Left ventricle myocardium inferior (tissue), 1 donor: ENCODE measurements around the gene NDOR1. TPM values are rescaled to one million over a fixed set of nuclear protein-coding genes. Genes with fewer than 3 reads are reported as not detected.

Experiments used
- DNase-seq: peaks from one replicate; pipeline ENCODE4 v3.0.0-alpha.2; 2020
- H3K27ac ChIP-seq: fragments of 200-600 bp; replicated peaks from 2 replicates; pipeline ENCODE4 v1.8.0; 2021
- H3K27me3 ChIP-seq: fragments of 200-600 bp; 2 replicates; pipeline ENCODE4 v1.8.0; 2021; ENCODE audit warnings: low read depth
- H3K36me3 ChIP-seq: fragments of 200-600 bp; 2 replicates; pipeline ENCODE4 v1.8.0; 2021
- H3K4me1 ChIP-seq: fragments of 200-600 bp; 2 replicates; pipeline ENCODE4 v1.8.0; 2021
- H3K4me3 ChIP-seq: fragments of 200-600 bp; 2 replicates; pipeline ENCODE4 v1.8.0; 2021; ENCODE audit warnings: mild to moderate bottlenecking, moderate library complexity
- H3K9me3 ChIP-seq: fragments of 200-600 bp; replicated peaks from 2 replicates; pipeline ENCODE4 v1.8.0; 2021
- CTCF ChIP-seq: fragments of 200-600 bp; IDR thresholded peaks from 2 replicates; pipeline ENCODE4 v1.8.0; 2021; ENCODE audit warnings: antibody characterized with exemption, mild to moderate bottlenecking, borderline replicate concordance
- intact Hi-C: fragments of 100-400 bp; cut with micrococcal nuclease; formaldehyde crosslinking; loops from one replicate; pipeline ENCODE4 v1.11.0; 2022
- microRNA-seq: library from miRNA; unstranded; fragments of <30 nt; microRNA quantifications from one replicate; pipeline ENCODE4 v1.2.0, GENCODE V29; 2020
- total RNA-seq: library from RNA; stranded (reverse); fragmentation: NEBNext Ultra II Directional; extraction: Animal tissue kit (Norgen Biotek cat#: 25700); gene quantifications from one replicate; pipeline ENCODE4 v1.2.1, GENCODE V29; 2021
- donor health status: DM: no; HTN: yes; CAD: no; lungs with severe emphysema.

The NDOR1 gene
- total RNA-seq, 1 donor from 2014 or later = 6.5 TPM

DNA sequence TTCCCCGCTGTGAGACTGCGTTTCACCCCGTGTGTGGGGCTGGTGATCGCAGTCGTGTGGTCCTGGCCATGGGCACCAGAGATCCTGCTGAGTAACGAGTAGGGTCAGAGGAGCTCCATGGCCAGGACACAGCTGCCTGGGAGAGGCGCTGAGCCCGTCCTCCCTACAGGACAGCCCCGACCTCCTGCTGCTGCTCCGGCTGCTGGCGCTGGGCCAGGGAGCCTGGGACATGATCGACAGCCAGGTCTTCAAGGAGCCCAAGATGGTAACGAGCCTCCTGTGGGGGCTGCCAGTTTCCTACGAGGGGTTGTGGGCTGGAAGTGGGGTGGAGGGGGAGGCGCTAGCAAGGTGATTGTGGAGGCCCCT lies 60.6 kb downstream of the NDOR1 start:
- no peak for TF ChIP-seq CTCF
- peaks cover 62% of the 10 kb centered on the region for H3K4me1 ChIP-seq
- no peaks in the 10 kb centered on the region for H3K9me3 ChIP-seq
- H3K36me3 ChIP-seq = peaks cover 62% of the 10 kb centered on the region
- no peak overlapping the region for H3K4me3 ChIP-seq
- no peaks in the 10 kb centered on the region for H3K27me3 ChIP-seq
- no peak overlapping the region for H3K27ac ChIP-seq
- intact Hi-C loops = no loop called here
- no peak for DNase-seq

Small RNAs within 50 kb of the gene (microRNA-seq; reads per million reads assigned to microRNA genes)
- gene MIR3621 = not detected

Other genes with a start within 250 kb of the NDOR1 start
- 3,579 TPM for gene PTGDS, start 228.2 kb upstream of the NDOR1 start, total RNA-seq
- gene LCNL1, start 222.7 kb upstream of the NDOR1 start, total RNA-seq = 11.7 TPM
- 19.8 TPM for gene PAXX, start 213.3 kb upstream of the NDOR1 start, total RNA-seq
- 1.6 TPM for gene CLIC3, start 209.1 kb upstream of the NDOR1 start, total RNA-seq
- gene ABCA2, start 177.5 kb upstream of the NDOR1 start, total RNA-seq = 29.9 TPM
- gene FUT7, start 173.6 kb upstream of the NDOR1 start, total RNA-seq = not detected
- 63.9 TPM for gene NPDC1, start 159.5 kb upstream of the NDOR1 start, total RNA-seq
- 1.5 TPM for gene ENTPD2, start 151.6 kb upstream of the NDOR1 start, total RNA-seq
- gene SAPCD2, start 135.1 kb upstream of the NDOR1 start, total RNA-seq = 0.25 TPM
- gene UAP1L1, start 128.2 kb upstream of the NDOR1 start, total RNA-seq = 11.5 TPM
- 20.6 TPM for gene MAN1B1, start 118.7 kb upstream of the NDOR1 start, total RNA-seq
- 130 TPM for gene DPP7, start 91.0 kb upstream of the NDOR1 start, total RNA-seq
- not detected for gene GRIN1, start 66.5 kb upstream of the NDOR1 start, total RNA-seq
- gene LRRC26, start 35.6 kb upstream of the NDOR1 start, total RNA-seq = not detected
- gene TMEM210, start 33.6 kb upstream of the NDOR1 start, total RNA-seq = not detected
- 34.7 TPM for gene ANAPC2, start 17.1 kb upstream of the NDOR1 start, total RNA-seq
- 72.3 TPM for gene SSNA1, start 17.0 kb upstream of the NDOR1 start, total RNA-seq
- 18.0 TPM for gene TPRN, start 5.0 kb upstream of the NDOR1 start, total RNA-seq
- gene TMEM203, start 52 bp upstream of the NDOR1 start, total RNA-seq = 47.6 TPM
- gene RNF208, start 16.5 kb downstream of the NDOR1 start, total RNA-seq = 31.5 TPM
- gene CYSRT1, start 19.5 kb downstream of the NDOR1 start, total RNA-seq = 0.27 TPM
- gene RNF224, start 21.8 kb downstream of the NDOR1 start, total RNA-seq = not detected
- gene SLC34A3, start 25.2 kb downstream of the NDOR1 start, total RNA-seq = not detected
- 463 TPM for gene TUBB4B, start 35.6 kb downstream of the NDOR1 start, total RNA-seq
- gene STPG3, start 45.6 kb downstream of the NDOR1 start, total RNA-seq = 0.58 TPM
- 35.2 TPM for gene NELFB, start 49.6 kb downstream of the NDOR1 start, total RNA-seq
- gene TOR4A, start 72.0 kb downstream of the NDOR1 start, total RNA-seq = 16.3 TPM
- gene NRARP, start 96.6 kb downstream of the NDOR1 start, total RNA-seq = 5.1 TPM
- gene EXD3, start 217.5 kb downstream of the NDOR1 start, total RNA-seq = 9.2 TPM
- 2.0 TPM for gene NOXA1, start 217.7 kb downstream of the NDOR1 start, total RNA-seq
- not detected for gene ENTPD8, start 235.7 kb downstream of the NDOR1 start, total RNA-seq